Measurements from ENCODE around the gene RPS2.
A peak's percentile ranks its signal among the peaks of the same experiment; 100 is the strongest.
"Not testable (repeated sequence)": the region's sequence is repeated elsewhere in the genome, so short reads cannot be mapped to it uniquely, and the experiment has no call there.

The RPS2 gene

GRCh38 chr16:1929105-1929504 is 35.5 kb downstream of the RPS2 start:
- TF ChIP-seq CTCF (IDR thresholded peaks at IDR 0.05; ENCODE audit: low read depth, low read length) = no peak

GRCh38 chr16:1926271-1926670 is 38.4 kb downstream of the RPS2 start:
- no peak for DNase-seq (ENCODE audit: low read depth in 2 of 2)
- no peak for TF ChIP-seq CTCF (IDR thresholded peaks at IDR 0.05; ENCODE audit: low read depth, low read length)
- no peak overlapping the region for H3K4me3 ChIP-seq (replicated peaks in 1 of 2; ENCODE audit: low read depth in 2 of 2, low read length in 2 of 2)

More at GRCh38 chr16:1929105-1929504, 35.5 kb downstream of the RPS2 start:
- peak in 1 of 2 donors; percentile 37 for DNase-seq (ENCODE audit: low read depth in 2 of 2)
- peak overlapping the region; percentile 46 to 55 for H3K4me3 ChIP-seq (replicated peaks in 1 of 2; ENCODE audit: low read depth in 2 of 2, low read length in 2 of 2)

- no peak for DNase-seq (ENCODE audit: low read depth in 2 of 2)
- no peak overlapping the region for H3K4me3 ChIP-seq (replicated peaks in 1 of 2; ENCODE audit: low read depth in 2 of 2, low read length in 2 of 2)
- TF ChIP-seq CTCF (IDR thresholded peaks at IDR 0.05; ENCODE audit: low read depth, low read length) = no peak
Measured at GRCh38 chr16:1924095-1924494, 40.5 kb downstream of the RPS2 start.

DNA sequence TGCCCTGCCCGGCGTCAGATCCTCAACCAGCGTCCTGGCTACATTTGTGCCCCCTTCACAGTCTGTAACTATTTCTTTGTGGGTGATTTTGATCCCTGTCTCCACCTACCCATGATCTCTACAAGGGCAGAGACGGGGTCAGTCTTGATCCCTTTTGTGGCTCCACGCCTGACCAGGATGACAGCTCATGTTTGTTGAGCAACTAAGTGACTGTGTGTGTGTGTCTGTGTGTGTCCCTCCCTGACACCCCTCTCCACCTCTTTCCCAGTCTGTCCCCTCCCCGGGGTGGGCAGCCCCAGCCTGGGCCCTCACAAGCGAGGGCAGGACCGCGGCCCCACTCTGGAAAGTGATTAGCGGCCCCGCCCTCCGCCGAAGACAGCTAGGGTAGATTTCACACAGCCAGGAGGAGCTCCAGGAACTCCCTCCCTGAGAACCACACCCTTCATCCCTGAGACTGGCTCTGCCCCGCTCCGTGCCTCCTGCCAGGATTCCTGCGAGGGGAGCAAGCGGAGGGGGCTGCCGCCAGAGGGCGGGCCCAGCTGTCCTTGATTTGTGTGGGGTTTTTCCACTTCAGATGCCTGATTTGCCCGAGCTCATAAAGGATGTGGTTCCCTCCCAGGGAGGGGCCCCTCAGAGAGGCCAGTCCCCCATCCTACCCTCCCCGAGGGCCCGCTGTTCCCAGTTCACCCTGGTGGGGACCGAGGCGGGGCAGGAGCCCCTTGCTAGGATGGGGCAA is 41.2 kb downstream of the RPS2 start:
- DNase-seq (ENCODE audit: low read depth in 2 of 2) = peak; percentile 14 to 49
- no peak overlapping the region for H3K4me3 ChIP-seq (replicated peaks in 1 of 2; ENCODE audit: low read depth in 2 of 2, low read length in 2 of 2)
- peak; percentile 17 for TF ChIP-seq CTCF (IDR thresholded peaks at IDR 0.05; ENCODE audit: low read depth, low read length)

GRCh38 chr16:1922357-1922756 is 42.3 kb downstream of the RPS2 start:
- no peak for TF ChIP-seq CTCF (IDR thresholded peaks at IDR 0.05; ENCODE audit: low read depth, low read length)
- no peak overlapping the region for H3K4me3 ChIP-seq (replicated peaks in 1 of 2; ENCODE audit: low read depth in 2 of 2, low read length in 2 of 2)
- DNase-seq (ENCODE audit: low read depth in 2 of 2) = no peak

DNA sequence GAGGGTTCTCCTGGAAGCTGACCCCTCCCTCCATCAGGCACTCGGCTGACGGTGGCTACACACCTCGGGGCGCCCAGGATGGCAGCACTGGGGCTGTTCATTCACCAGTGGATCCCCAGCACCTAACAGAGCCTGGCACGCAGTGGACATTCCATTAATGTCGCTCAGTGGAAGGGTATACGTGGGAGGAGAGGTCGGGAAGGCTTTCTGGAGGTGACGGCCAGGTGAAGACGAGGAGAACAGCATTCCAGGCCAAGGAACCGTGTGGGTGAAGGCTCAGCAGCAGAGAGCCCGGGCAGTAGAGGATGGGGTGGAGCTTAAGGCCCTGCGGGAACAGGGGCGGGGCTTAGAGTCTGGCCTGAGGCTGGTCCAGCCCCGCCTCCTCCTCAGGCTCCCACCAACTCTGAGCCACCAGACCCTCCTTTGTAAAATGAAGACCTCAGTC is 43.9 kb downstream of the RPS2 start:
- no peak overlapping the region for H3K4me3 ChIP-seq (replicated peaks in 1 of 2; ENCODE audit: low read depth in 2 of 2, low read length in 2 of 2)
- TF ChIP-seq CTCF (IDR thresholded peaks at IDR 0.05; ENCODE audit: low read depth, low read length) = no peak
- peak in 1 of 2 donors; percentile 14 for DNase-seq (ENCODE audit: low read depth in 2 of 2)

DNA sequence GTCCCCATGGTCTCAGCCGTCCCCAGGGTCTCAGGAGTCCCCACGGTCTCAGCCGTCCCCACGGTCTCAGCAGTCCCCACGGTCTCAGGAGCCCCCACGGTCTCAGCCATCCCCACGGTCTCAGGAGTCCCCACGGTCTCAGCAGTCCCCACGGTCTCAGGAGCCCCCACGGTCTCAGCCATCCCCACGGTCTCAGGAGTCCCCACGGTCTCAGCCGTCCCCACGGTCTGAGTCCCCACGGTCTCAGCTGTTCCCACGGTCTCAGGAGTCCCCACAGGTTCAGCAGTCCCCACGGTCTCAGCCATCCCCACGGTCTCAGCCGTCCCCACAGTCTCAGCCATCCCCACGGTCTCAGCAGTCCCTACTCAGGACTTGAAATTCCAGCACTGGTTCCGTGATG is 44.5 kb downstream of the RPS2 start:
- DNase-seq (ENCODE audit: low read depth in 2 of 2); H3K4me3 ChIP-seq (replicated peaks in 1 of 2; ENCODE audit: low read depth in 2 of 2, low read length in 2 of 2): not testable (repeated sequence)

All from cardiac fibroblast (primary cell).